SJSA1 (cell line): ENCODE measurements around the gene MEPCE. TPM values are rescaled to one million over a fixed set of nuclear protein-coding genes. Genes with fewer than 3 reads are reported as not detected.
A peak's percentile ranks its signal among the peaks of the same experiment; 100 is the strongest.
"Not testable (repeated sequence)": the region's sequence is repeated elsewhere in the genome, so short reads cannot be mapped to it uniquely, and the experiment has no call there.

Source experiments
- DNase-seq, 2 experiments: peaks; one replicate each; pipeline ENCODE4 v3.0.0-alpha.2; 2015 to 2020; ENCODE audit warnings: low spot score in 2 of 2, low read depth in 1 of 2
- H3K27ac ChIP-seq: fragments of 250-450 bp; sonication (Bioruptor Pico); 2 replicates; pipeline ENCODE4 v1.5.1; 2020; ENCODE audit warnings: mild to moderate bottlenecking, moderate library complexity
- H3K27me3 ChIP-seq: fragments of 250-450 bp; sonication (Bioruptor Pico); replicated peaks from 2 replicates; pipeline ENCODE4 v1.5.1; 2020; ENCODE audit warnings: mild to moderate bottlenecking, moderate library complexity
- H3K36me3 ChIP-seq: fragments of 250-450 bp; sonication (Bioruptor Pico); 2 replicates; pipeline ENCODE4 v1.5.1; 2020; ENCODE audit warnings: mild to moderate bottlenecking
- H3K4me1 ChIP-seq: fragments of 250-450 bp; sonication (Bioruptor Pico); replicated peaks from 2 replicates; pipeline ENCODE4 v1.6.1; 2021; ENCODE audit warnings: mild to moderate bottlenecking
- H3K4me3 ChIP-seq: fragments of 250-450 bp; sonication (Bioruptor Pico); 2 replicates; pipeline ENCODE4 v1.5.1; 2020; ENCODE audit warnings: mild to moderate bottlenecking
- H3K9me3 ChIP-seq: fragments of 250-450 bp; sonication (Bioruptor Pico); replicated peaks from 2 replicates; pipeline ENCODE4 v1.5.1; 2020; ENCODE audit warnings: mild to moderate bottlenecking
- total RNA-seq: library from RNA; depleted of rRNA; stranded (reverse); fragments of >200 nt; shearing (Covaris generic); gene quantifications from 2 replicates; pipeline ENCODE4 v1.2.3, GENCODE V29; 2014; rRNA removed

Gene MEPCE
- total RNA-seq, result 18.2 and 25.6 TPM in 2 replicates

GRCh38 chr7:100429637-100430492 lies at the start of gene MEPCE:
MEPCE (plus strand) TSS chr7:100429831; CDS start chr7:100430019, 188 bp downstream.
- peak; percentile 98 to 99 for DNase-seq
- H3K9me3 ChIP-seq, result no peaks in the 10 kb centered on the region
- peaks cover 19% of the 10 kb centered on the region for H3K4me1 ChIP-seq
- peak within 1 kb of the TSS; percentile 92 for H3K4me3 ChIP-seq
- peak within 1 kb of the TSS; percentile 97 for H3K27ac ChIP-seq
- no peaks in the 10 kb centered on the region for H3K27me3 ChIP-seq
- peaks cover 50% of the 10 kb centered on the region for H3K36me3 ChIP-seq

- Histone ChIP-seq H3K9me3 (no peaks in the 10 kb centered on the region), H3K36me3 (no peaks in the 10 kb centered on the region), H3K4me1 (no peaks in the 10 kb centered on the region), H3K27me3 (0 out of 2 replicates have a peak, but pooled peaks cover 6% of the 10 kb centered on the region), H3K27ac (no peak overlapping the region), H3K4me3 (no peak overlapping the region)
- no peak for DNase-seq
These were observed 49.4 kb upstream of the MEPCE start for GRCh38 chr7:100380196-100380595.

GRCh38 chr7:100381531-100382233 lies 47.9 kb upstream of the MEPCE start:
- not testable (repeated sequence) for H3K9me3 ChIP-seq, H3K36me3 ChIP-seq, H3K27ac ChIP-seq, DNase-seq, H3K27me3 ChIP-seq, H3K4me3 ChIP-seq, H3K4me1 ChIP-seq

- H3K27me3 ChIP-seq, result peaks cover 14% of the 10 kb centered on the region
- H3K9me3 ChIP-seq, H3K27ac ChIP-seq, H3K4me1 ChIP-seq, H3K36me3 ChIP-seq, DNase-seq, H3K4me3 ChIP-seq: not testable (repeated sequence)
These were observed 47.3 kb upstream of the MEPCE start for GRCh38 chr7:100382234-100382853.

- Histone ChIP-seq H3K4me3 (no peak overlapping the region), H3K27ac (no peak overlapping the region), H3K4me1 (no peaks in the 10 kb centered on the region), H3K36me3 (no peaks in the 10 kb centered on the region), H3K9me3 (no peaks in the 10 kb centered on the region), H3K27me3 (peaks cover 35% of the 10 kb centered on the region)
- no peak for DNase-seq
These were observed 44.9 kb upstream of the MEPCE start for GRCh38 chr7:100384628-100385294.

GRCh38 chr7:100386940-100387339 lies 42.7 kb upstream of the MEPCE start:
- H3K27ac ChIP-seq, result no peak overlapping the region
- H3K9me3 ChIP-seq, result no peaks in the 10 kb centered on the region
- peaks cover 35% of the 10 kb centered on the region for H3K27me3 ChIP-seq
- no peak for DNase-seq
- no peaks in the 10 kb centered on the region for H3K36me3 ChIP-seq
- no peak overlapping the region for H3K4me3 ChIP-seq
- no peaks in the 10 kb centered on the region for H3K4me1 ChIP-seq

GRCh38 chr7:100387695-100388094 lies 41.9 kb upstream of the MEPCE start:
- H3K9me3 ChIP-seq, result no peaks in the 10 kb centered on the region
- H3K4me1 ChIP-seq, result no peaks in the 10 kb centered on the region
- no peaks in the 10 kb centered on the region for H3K36me3 ChIP-seq
- peaks cover 39% of the 10 kb centered on the region for H3K27me3 ChIP-seq
- no peak for DNase-seq
- no peak overlapping the region for H3K27ac ChIP-seq
- H3K4me3 ChIP-seq, result no peak overlapping the region

GRCh38 chr7:100389437-100390088 lies 40.1 kb upstream of the MEPCE start:
- H3K27me3 ChIP-seq, result peaks cover 38% of the 10 kb centered on the region
- no peaks in the 10 kb centered on the region for H3K4me1 ChIP-seq
- H3K27ac ChIP-seq, result no peak overlapping the region
- no peaks in the 10 kb centered on the region for H3K9me3 ChIP-seq
- H3K36me3 ChIP-seq, result no peaks in the 10 kb centered on the region
- no peak overlapping the region for H3K4me3 ChIP-seq
- no peak for DNase-seq

GRCh38 chr7:100390286-100391009 lies 39.2 kb upstream of the MEPCE start:
- Histone ChIP-seq H3K36me3 (no peaks in the 10 kb centered on the region), H3K9me3 (no peaks in the 10 kb centered on the region; the same call in 1 of the 2 replicates), H3K27me3 (peaks cover 41% of the 10 kb centered on the region), H3K4me1 (no peaks in the 10 kb centered on the region), H3K4me3 (no peak overlapping the region), H3K27ac (no peak overlapping the region)
- DNase-seq, result no peak

GRCh38 chr7:100393233-100393905 lies 36.3 kb upstream of the MEPCE start:
- DNase-seq, result no peak
- H3K9me3 ChIP-seq, result no peaks in the 10 kb centered on the region; the same call in 1 of the 2 replicates
- H3K4me3 ChIP-seq, result no peak overlapping the region
- no peak overlapping the region for H3K27ac ChIP-seq
- peaks cover 32% of the 10 kb centered on the region for H3K27me3 ChIP-seq
- H3K36me3 ChIP-seq, result no peaks in the 10 kb centered on the region
- H3K4me1 ChIP-seq, result no peaks in the 10 kb centered on the region

GRCh38 chr7:100394077-100394476 lies 35.6 kb upstream of the MEPCE start:
- H3K27me3 ChIP-seq, result peaks cover 35% of the 10 kb centered on the region
- no peak overlapping the region for H3K4me3 ChIP-seq
- no peaks in the 10 kb centered on the region for H3K4me1 ChIP-seq
- no peaks in the 10 kb centered on the region for H3K36me3 ChIP-seq
- H3K27ac ChIP-seq, result no peak overlapping the region
- no peaks in the 10 kb centered on the region; the same call in 1 of the 2 replicates for H3K9me3 ChIP-seq
- no peak for DNase-seq

GRCh38 chr7:100396421-100396982 lies 33.1 kb upstream of the MEPCE start:
- Histone ChIP-seq H3K9me3 (no peaks in the 10 kb centered on the region; the same call in 1 of the 2 replicates), H3K27me3 (peaks cover 40% of the 10 kb centered on the region), H3K27ac (no peak overlapping the region), H3K4me1 (no peaks in the 10 kb centered on the region), H3K4me3 (no peak overlapping the region), H3K36me3 (no peaks in the 10 kb centered on the region)
- no peak for DNase-seq
